Immature natural killer cell (primary cell): ENCODE data around the gene RETREG3. TPM values are rescaled to one million over a fixed set of nuclear protein-coding genes. Genes with fewer than 3 reads are reported as not detected.

Source experiments
- DNase-seq, 3 donors: peaks; one replicate each; pipeline ENCODE4 v3.0.0; 2022; ENCODE audit warnings: mixed read lengths in 1 of 3
- H3K27ac Mint-ChIP-seq, 6 donors: one replicate each; pipeline ENCODE4 v1.8.0; 2020; ENCODE audit warnings: mixed read lengths in 6 of 6, mild to moderate bottlenecking in 5 of 6, inconsistent platforms in 4 of 6, moderate library complexity in 3 of 6
- H3K27me3 Mint-ChIP-seq, 3 donors: one replicate each; pipeline ENCODE4 v1.8.0; 2020 to 2021; ENCODE audit warnings: low read depth in 3 of 3, mild to moderate bottlenecking in 3 of 3, mixed read lengths in 3 of 3, moderate library complexity in 3 of 3, inconsistent platforms in 1 of 3
- H3K36me3 Mint-ChIP-seq, 3 donors: one replicate each; pipeline ENCODE4 v1.8.0; 2020; ENCODE audit warnings: mixed read lengths in 3 of 3, inconsistent platforms in 2 of 3, mild to moderate bottlenecking in 2 of 3
- H3K4me1 Mint-ChIP-seq, 2 donors: one replicate each; pipeline ENCODE4 v1.8.0; 2020; ENCODE audit warnings: inconsistent platforms in 2 of 2, mild to moderate bottlenecking in 2 of 2, mixed read lengths in 2 of 2, moderate library complexity in 1 of 2
- H3K4me3 Mint-ChIP-seq, 5 donors: one replicate each; pipeline ENCODE4 v1.8.0; 2020; ENCODE audit warnings: mild to moderate bottlenecking in 5 of 5, mixed read lengths in 5 of 5, inconsistent platforms in 3 of 5, moderate library complexity in 3 of 5
- H3K9me3 Mint-ChIP-seq, 6 donors: one replicate each; pipeline ENCODE4 v1.8.0; 2020; ENCODE audit warnings: mild to moderate bottlenecking in 6 of 6, mixed read lengths in 6 of 6, inconsistent platforms in 4 of 6, moderate library complexity in 3 of 6
- polyA plus RNA-seq, 3 donors: library from polyadenylated mRNA; unstranded; fragments of 300-500 nt; fragmentation: Illumina TruSeq; gene quantifications; one replicate each; pipeline ENCODE4 v1.2.3, GENCODE V29; 2021

Gene RETREG3, protein sequence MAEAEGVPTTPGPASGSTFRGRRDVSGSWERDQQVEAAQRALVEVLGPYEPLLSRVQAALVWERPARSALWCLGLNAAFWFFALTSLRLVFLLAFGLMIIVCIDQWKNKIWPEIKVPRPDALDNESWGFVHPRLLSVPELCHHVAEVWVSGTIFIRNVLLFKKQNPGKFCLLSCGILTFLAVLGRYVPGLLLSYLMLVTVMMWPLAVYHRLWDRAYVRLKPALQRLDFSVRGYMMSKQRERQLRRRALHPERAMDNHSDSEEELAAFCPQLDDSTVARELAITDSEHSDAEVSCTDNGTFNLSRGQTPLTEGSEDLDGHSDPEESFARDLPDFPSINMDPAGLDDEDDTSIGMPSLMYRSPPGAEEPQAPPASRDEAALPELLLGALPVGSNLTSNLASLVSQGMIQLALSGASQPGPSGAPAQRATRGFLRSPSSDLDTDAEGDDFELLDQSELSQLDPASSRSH
- polyA plus RNA-seq: 100 to 1,000 TPM; 132 to 168 (median 133) TPM

DNA sequence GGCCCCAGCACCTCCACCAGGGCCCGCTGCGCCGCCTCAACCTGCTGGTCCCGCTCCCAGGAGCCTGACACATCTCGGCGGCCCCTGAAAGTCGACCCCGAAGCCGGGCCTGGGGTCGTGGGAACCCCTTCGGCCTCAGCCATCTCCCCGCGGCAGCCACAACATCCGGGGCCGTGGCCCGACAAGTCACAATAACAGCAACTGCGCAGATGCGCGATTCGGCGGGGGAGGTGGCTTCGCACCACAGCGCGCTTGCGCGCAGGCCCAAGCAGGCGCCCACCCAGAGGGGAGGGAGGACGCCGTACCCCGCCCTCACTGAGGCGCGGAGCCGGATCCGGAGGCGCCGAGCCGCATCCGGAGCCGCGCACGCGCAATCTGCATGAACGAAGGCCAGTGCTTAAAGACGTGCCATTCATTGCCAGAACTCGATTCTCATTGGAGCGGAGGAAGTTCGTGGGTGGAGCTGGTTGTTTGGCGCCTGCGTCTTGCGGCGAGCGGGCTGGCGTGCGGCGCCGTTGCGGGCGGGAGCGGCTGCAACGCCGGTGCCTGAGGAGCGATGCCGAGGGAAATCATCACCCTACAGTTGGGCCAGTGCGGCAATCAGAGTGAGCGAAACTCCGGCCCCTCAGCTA is at the start of gene RETREG3, which contains the start of gene TUBG1:
Gene RETREG3 (minus strand): TSS at position 193 of the 632 bp plus-strand sequence. CDS start 50 bp downstream, at position 143.
Gene TUBG1 (plus strand): TSS at position 502 of the 632 bp plus-strand sequence. CDS start 55 bp downstream, at position 557.
- Mint-ChIP-seq H3K36me3 (peaks cover 0 to 17% (median 0%) of the 10 kb centered on the region in 3 donors), H3K27ac (peak within 1 kb of the TSS; percentile 94 to 100 (median 98)), H3K4me3 (peak within 1 kb of the TSS; percentile 99 to 100 (median 100)), H3K9me3 (no peaks in the 10 kb centered on the region), H3K27me3 (peaks cover 8 to 14% (median 9%) of the 10 kb centered on the region in 3 donors), H3K4me1 (peaks cover 51 to 58% of the 10 kb centered on the region in 2 donors)
- DNase-seq: peak; percentile 99 to 100 (median 100)

DNA sequence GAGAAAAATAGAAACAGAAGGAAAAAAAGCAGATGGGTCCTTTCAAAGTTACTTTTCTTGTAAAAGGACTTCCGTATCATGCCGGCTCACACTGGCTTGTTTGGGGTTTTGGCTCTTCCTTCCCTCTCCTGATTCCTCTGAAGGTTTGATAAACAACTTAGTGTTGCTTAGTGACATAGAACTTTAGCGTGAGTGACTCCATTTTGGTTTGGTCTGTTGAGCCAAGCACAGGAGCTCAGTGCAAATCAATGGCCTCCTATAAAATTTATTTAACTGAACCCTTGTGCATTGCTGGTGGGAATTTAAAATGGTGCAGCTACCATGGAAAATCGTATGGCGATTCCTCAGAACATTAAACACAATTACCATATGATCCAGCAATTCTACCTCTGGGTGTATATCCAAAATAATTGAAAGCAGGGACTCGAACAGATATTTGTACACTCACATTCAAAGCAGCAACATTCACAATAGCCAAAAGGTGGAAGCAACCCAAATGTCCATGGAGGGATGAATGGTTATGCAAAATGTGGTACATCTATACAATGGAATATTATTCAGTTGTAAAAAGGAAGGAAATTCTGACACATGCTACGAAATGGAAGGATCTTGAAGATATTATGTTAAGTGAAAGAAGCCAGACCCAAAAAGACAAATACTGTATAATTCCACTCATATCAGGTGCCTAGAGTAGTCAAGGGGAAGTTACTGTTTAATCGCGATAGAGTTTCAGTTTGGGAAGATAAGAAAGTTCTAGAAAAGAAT is 48.8 kb upstream of the RETREG3 start:
- Mint-ChIP-seq H3K36me3 (no peaks in the 10 kb centered on the region), H3K27me3 (peaks cover 3 to 7% (median 4%) of the 10 kb centered on the region in 3 donors), H3K9me3 (no peaks in the 10 kb centered on the region), H3K4me3 (peak overlapping the region; percentile 55 to 92 (median 85)), H3K4me1 (peaks cover 19 to 30% of the 10 kb centered on the region in 2 donors), H3K27ac (peak overlapping the region in 2 of 6 donors; percentile 3 to 27)
- no peak for DNase-seq

DNA sequence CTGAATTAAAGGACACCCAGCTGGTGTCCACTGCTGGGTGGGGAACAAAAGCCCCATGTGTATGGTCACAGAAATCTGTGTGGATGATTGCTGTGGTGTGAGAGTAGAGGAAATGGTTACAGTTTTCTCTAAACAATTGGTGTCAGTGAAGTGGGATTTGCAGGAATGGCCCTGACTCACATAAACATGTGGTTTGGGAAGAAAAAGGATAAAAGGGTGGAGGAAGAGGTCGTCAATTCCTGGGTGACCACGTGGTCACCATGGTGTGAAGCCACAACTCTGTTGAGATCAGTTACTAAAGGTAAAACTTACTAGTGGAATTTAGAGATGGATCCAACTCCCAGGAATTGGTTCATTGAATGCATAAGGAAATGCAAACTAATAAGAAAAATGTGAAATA is 46.4 kb upstream of the RETREG3 start:
- Mint-ChIP-seq H3K4me3 (peak overlapping the region in 2 of 5 donors; percentile 2 to 53), H3K9me3 (no peaks in the 10 kb centered on the region), H3K4me1 (peaks cover 19 to 30% of the 10 kb centered on the region in 2 donors), H3K27ac (peak overlapping the region in 1 of 6 donors; percentile 68), H3K36me3 (no peaks in the 10 kb centered on the region), H3K27me3 (peaks cover 4 to 7% (median 4%) of the 10 kb centered on the region in 3 donors)
- DNase-seq: no peak

DNA sequence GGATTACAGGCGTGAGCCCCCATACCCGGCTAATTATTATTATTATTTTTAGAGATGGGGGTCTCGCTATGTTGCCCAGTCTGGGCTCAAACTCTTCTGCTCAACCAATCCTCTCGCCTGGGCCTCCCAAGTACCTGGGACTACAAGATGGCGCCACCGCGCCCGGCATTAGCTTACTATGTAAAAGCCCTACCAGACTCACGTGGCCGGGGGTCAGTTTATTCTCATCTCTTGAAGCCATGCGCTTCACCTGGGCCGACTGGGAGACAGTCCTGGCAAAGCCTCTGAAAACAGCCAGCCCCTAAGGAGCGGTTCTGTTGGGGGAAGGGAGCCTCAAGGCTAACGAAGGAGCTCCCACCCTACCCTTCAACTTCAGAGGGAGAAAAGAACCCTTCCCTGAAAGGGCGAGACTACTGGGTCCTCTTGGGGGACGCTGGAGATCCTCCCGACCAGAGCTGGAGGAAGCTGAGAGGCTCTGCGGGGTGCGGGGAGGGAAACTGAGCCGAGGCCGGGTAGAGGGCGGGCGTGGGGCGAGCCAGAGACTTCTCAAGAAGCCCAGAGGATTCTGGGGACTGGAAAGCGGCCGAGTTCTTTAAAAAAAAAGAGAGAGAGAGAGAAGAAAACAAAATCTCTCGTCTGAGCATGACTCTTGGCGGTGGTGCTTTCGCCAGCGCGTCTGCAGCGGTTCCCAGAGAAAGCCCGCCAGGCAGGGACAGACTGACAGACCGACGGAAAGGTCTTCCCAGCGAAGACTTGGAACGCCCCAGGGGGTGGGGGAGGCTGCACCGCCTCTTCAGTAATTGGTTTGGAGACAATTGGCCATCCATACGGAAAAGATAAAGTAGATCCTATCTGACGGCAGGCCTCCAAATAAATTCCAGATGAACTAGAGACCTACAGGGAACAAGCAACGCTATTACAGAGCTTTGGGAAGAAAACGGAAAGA is 44.3 kb upstream of the RETREG3 start:
- H3K27me3 Mint-ChIP-seq: peaks cover 4 to 9% (median 7%) of the 10 kb centered on the region in 3 donors
- no peaks in the 10 kb centered on the region for H3K36me3 Mint-ChIP-seq
- H3K4me3 Mint-ChIP-seq: no peak overlapping the region
- peaks cover 10 to 21% of the 10 kb centered on the region in 2 donors for H3K4me1 Mint-ChIP-seq
- no peak for DNase-seq
- H3K27ac Mint-ChIP-seq: no peak overlapping the region
- H3K9me3 Mint-ChIP-seq: no peaks in the 10 kb centered on the region

DNA sequence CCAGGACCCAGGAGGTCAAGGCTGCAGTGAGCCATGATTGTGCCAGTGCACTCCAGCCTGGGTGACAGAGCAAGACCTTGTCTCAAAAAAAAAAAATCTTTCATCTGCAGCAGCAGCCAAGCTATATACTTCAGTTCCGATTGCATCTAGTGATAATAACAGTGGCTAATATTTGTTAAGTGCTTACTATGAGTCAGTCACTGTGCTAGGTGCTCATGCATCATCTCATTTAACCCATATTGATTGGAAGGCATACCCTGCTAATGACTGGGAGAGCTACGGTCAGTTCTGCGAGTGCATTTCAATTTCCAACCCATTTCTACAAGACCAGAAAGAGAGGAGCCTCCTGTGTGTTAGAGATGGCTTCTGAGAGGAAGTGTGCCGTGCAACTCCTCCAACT is 42.2 kb upstream of the RETREG3 start:
- H3K4me1 Mint-ChIP-seq: peaks cover 13 to 25% of the 10 kb centered on the region in 2 donors
- no peaks in the 10 kb centered on the region for H3K36me3 Mint-ChIP-seq
- H3K4me3 Mint-ChIP-seq: no peak overlapping the region
- H3K9me3 Mint-ChIP-seq: no peaks in the 10 kb centered on the region
- no peak overlapping the region for H3K27ac Mint-ChIP-seq
- peaks cover 8 to 12% (median 8%) of the 10 kb centered on the region in 3 donors for H3K27me3 Mint-ChIP-seq
- no peak for DNase-seq

DNA sequence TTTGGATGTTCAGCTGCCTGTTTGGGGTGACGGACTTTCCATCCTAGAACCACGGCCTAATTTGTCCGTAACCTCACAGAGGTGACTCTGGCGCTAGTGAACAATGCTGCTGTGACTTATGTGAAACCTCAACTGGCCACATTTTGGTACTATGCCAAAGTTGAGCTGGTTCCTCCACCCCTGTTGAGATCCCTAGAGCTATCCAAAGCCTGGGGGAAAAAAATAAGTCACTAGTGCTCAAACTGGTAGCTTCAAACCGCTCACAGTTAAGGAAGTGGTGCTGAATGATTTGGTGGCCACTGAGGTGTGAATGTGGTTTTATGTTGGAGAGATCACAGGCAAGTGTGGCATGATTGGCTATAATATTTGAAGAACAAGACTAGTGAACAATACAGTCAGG is 38.6 kb upstream of the RETREG3 start:
- H3K4me3 Mint-ChIP-seq: peak overlapping the region in 4 of 5 donors; percentile 28 to 51 (median 37)

DNA sequence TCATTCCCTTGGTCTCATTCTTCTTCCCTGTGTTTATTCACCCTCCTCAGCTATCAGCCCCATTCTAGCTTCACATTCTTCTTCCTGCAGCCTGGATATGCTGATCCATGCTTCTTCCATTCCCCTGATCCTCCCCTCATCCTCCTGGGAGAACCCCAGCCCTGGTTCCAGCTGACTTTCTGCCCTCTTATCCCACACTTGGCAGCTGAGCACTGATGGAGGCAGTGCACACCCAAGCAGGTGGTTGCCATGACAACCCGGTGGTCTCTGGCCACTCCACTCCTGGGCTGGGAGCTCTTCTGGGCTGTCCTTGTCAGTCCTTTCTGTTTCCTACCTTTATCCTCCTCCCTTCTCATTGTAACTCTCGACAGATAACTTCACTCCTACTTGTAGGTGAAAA is 33.2 kb upstream of the RETREG3 start:
- no peak overlapping the region for H3K27ac Mint-ChIP-seq
- no peaks in the 10 kb centered on the region for H3K9me3 Mint-ChIP-seq
- H3K36me3 Mint-ChIP-seq: no peaks in the 10 kb centered on the region
- H3K4me1 Mint-ChIP-seq: peaks cover 13 to 27% of the 10 kb centered on the region in 2 donors
- H3K27me3 Mint-ChIP-seq: peaks cover 2 to 4% (median 2%) of the 10 kb centered on the region in 3 donors
- no peak for DNase-seq
- peak overlapping the region in 1 of 5 donors; percentile 38 for H3K4me3 Mint-ChIP-seq

More for the DNA sequence above, 38.6 kb upstream of the RETREG3 start:
- Mint-ChIP-seq H3K27ac (peak overlapping the region in 1 of 6 donors; percentile 48), H3K36me3 (no peaks in the 10 kb centered on the region), H3K27me3 (peaks cover 4 to 6% (median 5%) of the 10 kb centered on the region in 3 donors), H3K9me3 (no peaks in the 10 kb centered on the region), H3K4me1 (peaks cover 7 to 14% of the 10 kb centered on the region in 2 donors)
- DNase-seq: peak in 1 of 3 donors; percentile 11

DNA sequence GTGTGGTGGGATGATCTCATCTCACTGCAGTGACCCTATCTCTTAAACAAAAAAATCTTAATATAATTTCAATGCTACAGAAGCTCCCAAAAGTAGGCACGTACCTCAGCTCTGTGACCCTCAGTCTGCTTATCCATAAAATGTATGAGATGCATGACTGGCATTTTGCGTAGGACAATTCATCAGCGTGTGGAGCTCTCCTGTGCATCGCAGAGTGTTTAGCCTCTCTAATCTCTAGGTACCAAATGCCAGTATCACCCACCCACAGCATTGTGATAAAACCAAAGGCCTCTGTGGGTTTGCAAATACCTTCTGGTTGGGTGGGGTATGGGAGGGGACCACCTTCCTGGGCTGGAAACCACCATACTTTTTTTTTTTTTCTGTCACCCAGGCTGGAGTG is 30.9 kb upstream of the RETREG3 start:
- H3K27me3 Mint-ChIP-seq: peaks cover 2 to 4% (median 2%) of the 10 kb centered on the region in 3 donors
- peak in 2 of 3 donors; percentile 14 to 35 for DNase-seq
- no peaks in the 10 kb centered on the region for H3K9me3 Mint-ChIP-seq
- H3K36me3 Mint-ChIP-seq: no peaks in the 10 kb centered on the region
- peak overlapping the region in 4 of 5 donors; percentile 7 to 65 (median 32) for H3K4me3 Mint-ChIP-seq
- peaks cover 13 to 27% of the 10 kb centered on the region in 2 donors for H3K4me1 Mint-ChIP-seq
- H3K27ac Mint-ChIP-seq: peak overlapping the region in 1 of 6 donors; percentile 53

DNA sequence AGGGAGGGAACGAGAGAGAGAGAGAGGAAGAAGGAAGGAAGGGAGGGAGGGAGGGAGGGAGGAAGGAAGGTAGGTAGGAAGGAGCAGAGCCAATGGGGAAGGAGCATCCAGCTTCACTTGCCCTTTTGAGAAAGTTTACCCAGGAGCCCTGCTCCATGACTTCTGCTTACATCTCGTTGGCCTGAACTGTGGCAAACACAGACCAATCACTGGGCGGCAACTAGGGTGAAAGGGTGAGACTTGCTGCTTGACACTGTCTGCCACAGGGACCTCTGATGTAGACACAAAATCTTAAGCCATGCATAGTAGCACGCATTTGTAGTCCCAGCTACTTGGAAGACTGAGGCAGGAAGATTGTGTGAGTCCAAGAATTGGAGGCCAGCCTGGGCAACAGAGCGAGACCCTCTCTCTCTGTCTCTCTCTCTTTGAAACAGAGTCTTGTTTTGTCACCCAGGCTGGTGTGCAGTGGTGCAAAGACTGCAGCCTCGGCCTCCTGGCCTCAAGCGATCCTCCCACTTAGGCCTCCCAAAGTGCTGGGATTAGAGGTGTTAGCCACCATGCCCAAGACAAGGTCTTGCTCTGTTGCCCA is 30.4 kb upstream of the RETREG3 start:
- H3K4me3 Mint-ChIP-seq: peak overlapping the region in 4 of 5 donors; percentile 3 to 65 (median 40)
- no peak for DNase-seq
- H3K9me3 Mint-ChIP-seq: no peaks in the 10 kb centered on the region
- peak overlapping the region in 1 of 6 donors; percentile 21 for H3K27ac Mint-ChIP-seq
- H3K36me3 Mint-ChIP-seq: no peaks in the 10 kb centered on the region
- H3K27me3 Mint-ChIP-seq: peaks cover 2 to 4% (median 2%) of the 10 kb centered on the region in 3 donors
- H3K4me1 Mint-ChIP-seq: peaks cover 13 to 27% of the 10 kb centered on the region in 2 donors

DNA sequence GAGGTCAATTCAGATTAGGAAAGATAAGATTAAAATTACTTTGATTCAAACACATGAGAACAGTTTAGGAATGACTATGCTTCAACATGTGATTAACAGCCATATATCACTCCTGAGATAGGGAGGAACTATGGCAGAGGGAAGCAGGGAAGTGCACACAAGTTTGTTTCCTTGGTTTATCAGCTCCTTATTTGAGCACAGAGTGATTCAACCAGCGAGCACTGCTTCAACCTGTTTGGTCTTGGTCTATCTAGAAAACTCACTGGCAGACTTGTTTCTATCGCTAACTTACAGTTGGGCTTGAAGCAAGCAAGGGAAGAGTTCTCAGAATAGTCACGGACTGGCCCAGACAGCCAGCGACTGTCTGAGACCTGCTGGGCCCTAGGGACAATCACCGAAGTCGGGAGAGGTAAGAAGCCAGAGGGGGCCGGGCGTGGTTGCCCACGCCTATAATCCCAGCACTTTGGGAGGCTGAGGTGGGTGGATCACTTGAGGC is 23.8 kb upstream of the RETREG3 start:
- Mint-ChIP-seq H3K4me1 (no peaks in the 10 kb centered on the region), H3K27ac (peak overlapping the region in 1 of 6 donors; percentile 29), H3K36me3 (peaks cover 0 to 7% (median 0%) of the 10 kb centered on the region in 3 donors), H3K4me3 (no peak overlapping the region), H3K27me3 (peaks cover 0 to 2% (median 2%) of the 10 kb centered on the region in 3 donors), H3K9me3 (peaks cover 0 to 1% (median 0%) of the 10 kb centered on the region in 6 donors)
- no peak for DNase-seq

DNA sequence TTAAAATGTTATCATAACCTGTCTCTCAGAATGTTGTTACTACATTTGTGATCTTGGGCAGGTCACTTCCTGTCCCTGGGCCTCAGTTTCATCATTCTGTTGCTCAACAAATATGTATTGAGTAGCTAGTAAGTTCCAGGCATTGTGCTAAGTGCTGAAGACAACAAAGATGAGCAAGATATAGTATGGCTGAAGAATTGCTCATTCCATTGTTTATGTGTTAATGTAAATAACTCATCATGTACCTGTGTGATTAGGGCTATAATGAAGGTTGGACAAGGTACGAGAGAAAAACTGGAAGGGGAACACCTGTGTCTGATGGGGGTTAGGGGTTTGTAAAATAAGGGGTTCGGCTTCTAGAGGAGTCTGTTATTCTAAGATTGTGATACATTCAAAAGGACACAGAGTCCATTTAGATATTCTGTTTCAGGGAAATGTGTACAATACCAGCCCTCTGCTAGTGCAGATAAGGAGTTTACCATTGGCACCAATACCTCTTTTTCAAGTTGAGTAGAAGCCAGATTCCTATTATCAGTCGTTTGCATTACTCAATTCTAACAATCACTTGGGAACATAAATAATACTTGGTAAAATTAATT is 20.3 kb upstream of the RETREG3 start:
- Mint-ChIP-seq H3K27ac (no peak overlapping the region), H3K36me3 (peaks cover 0 to 8% (median 0%) of the 10 kb centered on the region in 3 donors), H3K4me1 (no peaks in the 10 kb centered on the region), H3K9me3 (peaks cover 0 to 1% (median 0%) of the 10 kb centered on the region in 6 donors), H3K4me3 (no peak overlapping the region), H3K27me3 (peaks cover 2 to 3% (median 2%) of the 10 kb centered on the region in 3 donors)
- no peak for DNase-seq
